HG03280 (cell line): ENCODE results near the gene PGA4.

ENCODE experiments used
- ATAC-seq: cut with Tn5 transposase; IDR thresholded peaks from one replicate; pipeline ENCODE4 v1.9.1; 2021; ENCODE audit warnings: mild to moderate bottlenecking, moderate library complexity; ENCODE audit not compliant: unreplicated experiment

The PGA4 gene

GRCh38 chr11:61277186-61278000, 55.2 kb downstream of the PGA4 start:
- ATAC-seq, result no peak

GRCh38 chr11:61278001-61278470, 55.9 kb downstream of the PGA4 start:
- no peak for ATAC-seq

DNA sequence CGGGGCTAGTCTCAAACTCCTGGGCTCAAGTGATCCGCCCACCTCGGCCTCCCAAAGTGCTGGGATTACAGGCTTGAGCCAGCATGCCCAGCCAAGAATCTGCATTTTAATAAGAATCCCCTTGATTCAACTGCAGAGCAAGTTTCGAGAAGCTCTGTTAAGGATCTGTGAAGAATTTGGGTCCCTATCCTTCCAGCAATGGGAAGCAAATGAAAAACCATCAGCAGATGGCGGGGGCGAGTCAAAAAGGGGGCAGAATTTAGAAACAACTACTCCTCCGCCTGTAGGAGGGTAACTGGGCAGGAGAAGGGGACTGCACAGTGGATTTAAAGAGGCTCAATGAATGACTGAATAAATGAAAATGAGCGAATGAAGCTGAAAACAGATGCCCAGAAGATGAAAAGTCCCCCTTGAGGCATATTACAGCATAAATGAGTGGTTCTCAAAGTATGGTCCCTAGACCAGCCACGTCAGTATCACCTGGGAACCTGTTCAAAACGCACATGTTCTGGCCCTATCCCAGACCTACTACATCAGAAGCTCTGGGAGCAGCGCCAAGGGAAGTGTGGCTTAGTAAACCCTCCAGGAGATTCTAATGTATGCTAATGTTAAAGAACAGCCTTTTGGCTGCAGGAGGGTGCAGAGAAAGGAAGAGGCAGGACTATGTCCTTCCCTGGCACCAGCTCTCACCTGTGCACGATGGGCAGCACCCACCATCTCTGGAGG, 58.0 kb downstream of the PGA4 start:
- ATAC-seq, result no peak

DNA sequence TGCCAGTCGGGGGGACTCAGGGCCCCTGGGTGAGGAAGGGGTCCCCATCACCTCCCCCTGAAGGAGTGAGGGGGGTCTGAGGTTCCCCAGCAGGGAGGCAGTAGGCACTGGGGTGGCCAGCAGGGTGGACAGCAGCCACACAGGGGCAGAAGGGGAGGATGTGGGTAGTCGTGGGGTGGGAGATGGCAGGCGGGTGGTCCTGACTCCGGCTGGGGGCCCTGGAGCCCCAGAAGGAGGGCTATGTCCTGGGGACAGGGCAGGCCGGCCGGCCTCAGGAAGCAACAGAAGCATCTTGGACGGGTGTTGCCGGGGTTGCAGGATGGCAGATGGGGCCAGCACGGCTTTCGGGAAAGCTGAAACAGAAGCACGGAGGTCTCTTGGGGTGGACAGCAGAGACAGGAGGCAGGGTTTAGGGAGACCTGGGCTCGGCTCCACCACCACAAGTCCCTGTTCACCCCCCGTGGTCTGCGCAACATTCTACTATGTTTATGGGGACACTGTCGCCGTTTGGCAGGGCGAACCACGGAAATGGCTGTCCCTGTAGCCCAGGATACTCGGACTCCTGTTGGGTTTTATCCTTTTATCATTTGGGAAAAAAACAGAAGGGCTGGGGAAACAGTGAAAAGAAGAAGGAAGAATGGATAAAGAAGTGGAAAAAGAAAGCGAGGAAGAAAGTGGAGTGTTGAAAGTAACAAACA, 58.9 kb downstream of the PGA4 start:
- no peak for ATAC-seq
